Neural cell (in vitro differentiated cells): Measurements from ENCODE around the gene KRT76.

ENCODE experiments used
- CTCF ChIP-seq: fragments of 450-650 bp; IDR thresholded peaks from 2 replicates; pipeline ENCODE4 v1.5.1; 2014; ENCODE audit warnings: antibody characterized with exemption, mild to moderate bottlenecking, moderate library complexity; ENCODE audit not compliant: poor library complexity, severe bottlenecking
- EP300 ChIP-seq: fragments of 450-650 bp; conservative IDR thresholded peaks from 2 replicates; pipeline ENCODE4 v1.6.1; 2014; ENCODE audit warnings: antibody characterized with exemption, mild to moderate bottlenecking, moderate library complexity; ENCODE audit not compliant: poor library complexity, severe bottlenecking
- EZH2 ChIP-seq: fragments of 200-600, 300-800 bp; shearing (Covaris generic), sonication (generic); IDR thresholded peaks from 2 replicates; pipeline ENCODE4 v1.6.1; 2014; ENCODE audit warnings: antibody characterized with exemption, low read length, borderline replicate concordance, mild to moderate bottlenecking; ENCODE audit not compliant: insufficient read depth, poor library complexity, severe bottlenecking
- POLR2AphosphoS5 ChIP-seq: IDR thresholded peaks from 2 replicates; pipeline ENCODE4 v1.6.1; 2012
- RAD21 ChIP-seq: fragments of 450-650 bp; conservative IDR thresholded peaks from 2 replicates; pipeline ENCODE4 v1.6.1; 2014; ENCODE audit warnings: antibody characterized with exemption, mild to moderate bottlenecking, moderate library complexity
- REST ChIP-seq: IDR thresholded peaks from 2 replicates; pipeline ENCODE4 v1.6.1; 2012; ENCODE audit warnings: borderline replicate concordance
- SMC3 ChIP-seq: fragments of 450-650 bp; conservative IDR thresholded peaks from 2 replicates; pipeline ENCODE4 v1.6.1; 2014; ENCODE audit warnings: antibody characterized with exemption, mild to moderate bottlenecking, moderate library complexity; ENCODE audit not compliant: poor library complexity
- TAF1 ChIP-seq: IDR thresholded peaks from 2 replicates; pipeline ENCODE4 v1.6.1; 2012; ENCODE audit warnings: low read depth

- TF ChIP-seq RAD21 (no peak), CTCF (no peak), REST (no peak), EZH2 (no peak), SMC3 (no peak), EP300 (no peak), TAF1 (no peak), POLR2AphosphoS5 (no peak)
These were observed 38.8 kb upstream of the KRT76 start for GRCh38 chr12:52815676-52816588.
